Daoy (cell line): ENCODE data around the gene EVI5L. TPM values are rescaled to one million over a fixed set of nuclear protein-coding genes. Genes with fewer than 3 reads are reported as not detected.

Experiments used
- DNase-seq: peaks from one replicate; pipeline ENCODE4 v3.0.0-alpha.2; 2015; ENCODE audit warnings: low read depth
- total RNA-seq: library from RNA; depleted of rRNA; stranded (reverse); fragments of >200 nt; shearing (Covaris generic); gene quantifications from 2 replicates; pipeline ENCODE4 v1.2.3, GENCODE V29; 2014

Gene EVI5L
- total RNA-seq, 1 experiment from 2014 or later, result 9.3 TPM

DNA sequence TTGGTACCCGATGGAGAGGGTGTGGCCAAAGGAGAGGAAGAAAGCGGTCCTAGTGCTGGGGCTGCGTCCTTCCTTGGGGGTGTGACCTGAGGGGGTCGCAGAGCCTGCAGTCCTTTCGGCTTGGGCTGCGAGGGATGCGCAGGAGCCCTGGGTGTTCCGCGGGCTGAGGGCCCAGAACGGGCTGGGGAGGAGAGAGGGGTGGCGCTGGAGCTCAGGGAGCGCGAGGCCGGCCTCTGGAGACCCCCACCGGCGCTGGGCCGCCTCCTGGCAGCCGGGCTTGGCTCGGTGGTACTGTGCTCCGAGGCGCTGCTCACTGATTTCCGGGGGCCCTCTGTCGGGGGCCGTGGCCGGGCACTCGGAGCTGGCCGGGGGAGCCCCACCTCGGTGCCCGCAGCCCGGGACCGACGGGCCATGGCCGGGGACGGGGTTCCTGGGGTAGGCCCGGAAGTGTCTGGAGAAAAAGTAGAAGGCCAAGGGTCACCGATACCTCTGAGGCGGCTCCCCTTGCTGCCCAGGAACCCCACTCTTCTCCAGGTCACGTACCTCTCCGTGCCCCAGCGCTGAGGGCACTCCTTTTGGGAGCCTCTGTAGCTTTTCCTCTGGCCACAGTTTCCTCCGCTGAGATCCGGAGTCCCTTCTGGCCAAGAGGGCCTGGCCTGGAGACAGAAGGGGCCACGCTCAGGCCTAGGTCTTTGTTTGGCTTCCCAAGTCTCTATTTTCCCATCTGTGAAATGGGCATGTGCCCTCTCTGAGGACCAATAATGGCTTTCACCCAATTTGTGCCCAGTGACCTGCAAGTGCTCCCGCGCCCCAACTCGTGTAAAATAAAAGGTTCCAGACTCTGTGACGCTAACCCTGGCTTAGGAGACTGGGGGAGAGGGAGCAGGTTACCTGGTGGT is 42.5 kb downstream of the EVI5L start:
- DNase-seq, result no peak

DNA sequence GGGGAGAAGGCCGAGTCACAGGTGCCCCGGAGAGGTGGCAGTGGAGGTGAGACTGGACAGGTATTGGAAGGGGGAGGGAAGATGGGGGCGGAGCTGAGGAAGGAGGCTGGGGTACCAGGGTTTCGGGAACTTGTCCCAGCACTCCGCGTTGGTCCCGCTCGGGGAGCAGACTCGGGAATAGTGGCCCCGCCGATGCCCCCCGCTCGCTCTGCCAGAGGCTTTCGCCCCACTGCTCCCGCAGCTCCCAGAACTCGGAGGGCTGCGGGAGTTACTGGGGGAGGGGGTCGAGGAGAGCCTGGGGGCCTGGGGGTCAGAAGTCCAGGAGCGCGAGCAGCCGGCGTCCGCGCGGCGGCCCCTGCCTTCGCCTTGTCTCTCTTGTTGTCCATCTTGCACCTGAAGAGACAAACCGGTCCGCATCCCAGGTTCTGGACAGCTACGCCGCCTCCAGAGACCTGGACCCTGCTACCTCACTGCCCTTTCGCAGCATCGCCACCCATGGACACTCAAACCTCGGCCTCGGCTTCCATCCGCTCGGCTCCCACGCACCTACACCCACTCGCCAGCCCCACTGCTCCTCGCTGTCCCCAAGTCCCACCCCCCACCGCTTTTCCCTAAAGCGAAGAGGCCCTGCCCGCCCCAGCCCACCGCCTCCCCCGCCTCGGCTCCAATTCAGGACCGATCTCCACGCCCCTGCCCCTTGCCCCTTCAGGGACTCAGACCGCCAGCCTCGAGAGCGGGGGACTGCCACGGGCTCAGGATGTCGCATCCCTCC is 43.5 kb downstream of the EVI5L start:
- DNase-seq, result no peak

DNA sequence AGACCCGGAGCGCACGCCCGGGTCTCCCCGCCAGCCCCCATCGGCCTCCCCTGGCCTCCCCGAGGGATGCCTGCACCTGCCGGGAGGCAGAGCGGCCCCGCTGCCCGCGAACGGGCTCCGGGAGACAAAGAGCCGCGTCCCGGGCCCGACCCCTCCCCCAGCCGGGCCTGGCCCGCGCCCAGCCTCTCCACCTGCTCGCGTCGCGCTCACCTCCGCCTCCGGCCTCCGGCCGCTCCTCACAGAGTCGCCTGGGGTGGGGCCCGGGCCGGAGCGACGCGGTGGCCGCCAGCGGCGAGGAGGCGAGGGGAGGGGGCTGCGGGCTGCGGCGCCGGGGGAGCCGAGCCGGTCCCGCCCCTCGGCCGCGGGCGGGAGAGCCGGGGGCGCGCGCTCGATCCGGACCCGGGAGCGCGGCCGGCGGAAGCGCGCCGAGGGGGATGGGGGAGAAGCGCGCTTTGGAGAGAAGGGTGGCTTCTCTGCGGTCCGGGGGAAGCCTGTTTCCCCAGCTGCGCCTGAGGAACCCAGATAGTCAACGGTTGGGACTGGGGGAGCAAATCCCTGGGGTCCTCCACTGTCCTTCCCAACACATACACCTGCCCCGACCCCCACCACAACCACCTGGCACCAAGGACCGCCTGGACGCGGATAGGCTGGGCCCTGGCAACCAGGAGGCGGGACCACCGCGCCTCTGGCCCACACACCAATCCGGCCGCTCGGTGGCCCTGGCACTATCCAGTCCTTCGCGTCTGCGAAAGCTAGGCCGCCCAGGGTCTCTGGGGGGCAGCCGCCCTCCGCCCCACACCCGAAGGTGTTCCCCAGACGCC is 44.3 kb downstream of the EVI5L start, which contains the start of gene PRR36:
Gene PRR36, minus strand, starts transcription at position 315 of the 821 bp plus-strand sequence. CDS start 701 bp downstream, outside the sequence.
- peak; percentile 74 for DNase-seq

DNA sequence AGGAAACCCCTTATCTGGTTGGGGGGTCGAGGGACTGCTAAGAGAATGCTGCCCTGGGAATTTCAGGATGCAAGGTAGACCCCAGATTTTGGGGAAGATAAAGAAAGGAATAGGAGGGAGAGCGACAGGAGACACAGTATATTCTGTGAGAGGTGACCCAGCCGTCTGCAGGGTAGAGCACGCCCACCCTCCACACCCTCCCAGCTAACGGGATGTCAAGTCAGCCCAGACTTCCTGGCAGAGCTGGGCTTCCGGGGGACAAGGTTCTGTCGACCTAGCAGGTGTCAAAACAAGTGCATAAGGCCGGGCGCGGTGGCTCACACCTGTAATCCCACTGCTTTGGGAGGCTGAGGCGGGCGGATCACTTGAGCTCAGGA is 44.9 kb downstream of the EVI5L start:
- no peak for DNase-seq

DNA sequence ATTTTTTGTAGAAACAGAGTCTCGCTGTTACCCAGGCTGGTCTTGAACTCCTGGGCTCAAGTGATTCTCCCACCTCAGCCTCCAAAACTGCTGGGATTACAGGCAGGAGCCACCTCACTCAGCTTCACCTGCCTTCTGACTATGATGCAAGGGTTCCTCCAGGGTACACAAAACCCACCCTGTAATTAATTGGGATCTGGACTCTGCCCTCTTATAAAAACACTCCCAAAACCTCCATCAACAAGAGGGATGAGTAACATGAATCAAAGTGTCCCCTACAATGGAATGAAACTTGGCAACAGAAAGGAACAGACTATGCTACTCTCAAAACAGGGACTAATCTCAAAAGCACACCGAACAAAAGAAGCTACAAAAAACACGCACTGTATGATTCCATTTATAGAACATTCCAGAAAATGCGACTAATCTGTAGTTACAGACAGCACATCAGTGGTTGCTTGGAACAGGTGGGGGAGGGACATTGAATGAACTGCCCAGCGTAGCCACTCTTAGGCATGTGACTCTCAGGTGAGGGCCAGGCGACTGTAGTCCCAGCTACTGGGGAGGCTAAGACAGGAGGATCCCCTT is 47.3 kb downstream of the EVI5L start:
- no peak for DNase-seq

DNA sequence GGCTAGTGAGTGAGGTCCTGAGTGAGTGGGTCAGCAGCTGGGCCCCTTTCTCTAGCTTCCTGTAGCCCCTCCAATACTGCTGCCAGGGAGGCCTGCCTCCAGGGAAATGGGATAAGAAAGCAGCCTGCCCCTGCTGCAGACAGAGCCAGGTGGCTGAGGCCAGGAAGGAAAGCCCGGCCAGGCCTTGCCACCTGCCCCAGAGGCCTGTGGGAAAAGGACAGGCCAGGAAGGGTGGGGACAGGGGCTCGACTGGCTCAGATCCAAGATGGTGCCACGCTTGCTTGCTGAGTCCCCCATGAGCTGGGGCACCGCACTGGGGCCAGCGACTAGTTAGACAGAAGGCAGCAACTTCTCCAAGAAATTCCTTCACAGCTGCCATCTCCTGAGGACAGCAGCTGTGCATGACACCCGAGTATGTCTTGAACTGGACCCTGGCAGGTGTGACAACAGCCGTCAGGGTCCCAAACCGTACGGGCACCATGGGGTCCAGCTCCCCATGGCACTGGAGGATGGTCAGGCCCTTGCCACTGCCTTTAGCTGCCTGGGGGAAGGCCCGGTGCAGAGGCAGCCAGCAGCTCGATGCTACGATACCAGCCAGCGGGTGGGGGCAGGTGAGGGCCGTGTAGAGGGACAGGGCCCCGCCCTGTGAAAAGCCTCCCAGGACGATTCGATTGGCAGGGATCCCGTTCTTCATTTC is 49.2 kb downstream of the EVI5L start:
- no peak for DNase-seq

DNA sequence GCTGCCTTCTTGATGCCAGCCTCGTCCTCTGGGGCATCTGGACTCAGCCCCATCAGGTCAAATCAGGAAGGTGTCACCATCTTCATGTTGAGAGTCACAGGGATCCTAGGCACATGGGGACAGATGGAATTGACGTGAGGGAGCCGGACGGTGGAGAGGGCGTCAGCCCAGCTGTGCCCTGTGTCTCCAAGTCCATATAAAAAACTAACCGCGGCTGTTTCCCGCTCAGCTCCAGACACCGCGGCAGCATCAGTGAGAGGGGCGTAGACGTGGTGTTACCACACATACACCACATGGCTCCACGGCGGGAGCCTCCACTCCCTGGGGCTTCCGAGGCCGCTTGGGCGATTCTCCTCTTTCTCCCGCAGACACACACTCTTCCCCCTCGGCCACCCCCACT is 49.8 kb downstream of the EVI5L start:
- DNase-seq, result no peak

DNA sequence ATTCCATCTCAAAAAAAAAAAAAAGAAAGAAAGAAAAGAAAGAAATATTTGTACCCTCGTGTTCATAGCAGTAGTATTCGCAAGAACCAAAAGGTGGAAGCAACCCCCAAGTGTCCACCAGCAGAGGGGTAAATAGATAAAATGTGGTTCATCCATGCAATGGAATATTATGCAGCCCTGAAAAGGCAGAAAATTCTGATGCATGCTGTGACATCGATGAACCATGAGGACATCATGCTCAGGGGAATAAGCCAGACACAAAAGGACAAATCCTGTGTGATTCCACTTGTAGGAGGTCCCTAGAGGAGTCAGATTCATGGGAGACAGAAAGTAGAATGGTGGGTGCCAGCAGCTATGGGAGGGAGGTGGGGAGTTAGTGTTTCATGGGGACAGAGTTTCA is 51.9 kb downstream of the EVI5L start:
- DNase-seq, result no peak

DNA sequence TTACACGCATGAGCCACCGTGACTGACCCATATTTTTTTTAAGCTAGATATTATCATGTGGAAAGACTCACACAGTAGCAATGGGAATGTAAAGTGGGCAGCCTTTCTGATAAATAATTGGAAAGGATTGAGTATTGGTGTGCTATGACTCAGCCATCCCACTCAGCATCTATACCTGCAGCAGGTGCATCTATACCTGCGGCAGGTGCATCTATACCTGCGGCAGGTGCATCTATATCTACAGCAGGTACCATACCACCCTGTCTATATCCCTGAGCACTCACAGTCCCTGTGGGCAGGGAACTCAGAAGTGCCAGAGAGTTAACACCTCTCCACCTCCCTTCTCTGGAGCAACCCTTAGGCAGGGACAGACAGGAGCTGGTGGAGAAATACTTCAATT is 53.1 kb downstream of the EVI5L start:
- DNase-seq, result no peak

DNA sequence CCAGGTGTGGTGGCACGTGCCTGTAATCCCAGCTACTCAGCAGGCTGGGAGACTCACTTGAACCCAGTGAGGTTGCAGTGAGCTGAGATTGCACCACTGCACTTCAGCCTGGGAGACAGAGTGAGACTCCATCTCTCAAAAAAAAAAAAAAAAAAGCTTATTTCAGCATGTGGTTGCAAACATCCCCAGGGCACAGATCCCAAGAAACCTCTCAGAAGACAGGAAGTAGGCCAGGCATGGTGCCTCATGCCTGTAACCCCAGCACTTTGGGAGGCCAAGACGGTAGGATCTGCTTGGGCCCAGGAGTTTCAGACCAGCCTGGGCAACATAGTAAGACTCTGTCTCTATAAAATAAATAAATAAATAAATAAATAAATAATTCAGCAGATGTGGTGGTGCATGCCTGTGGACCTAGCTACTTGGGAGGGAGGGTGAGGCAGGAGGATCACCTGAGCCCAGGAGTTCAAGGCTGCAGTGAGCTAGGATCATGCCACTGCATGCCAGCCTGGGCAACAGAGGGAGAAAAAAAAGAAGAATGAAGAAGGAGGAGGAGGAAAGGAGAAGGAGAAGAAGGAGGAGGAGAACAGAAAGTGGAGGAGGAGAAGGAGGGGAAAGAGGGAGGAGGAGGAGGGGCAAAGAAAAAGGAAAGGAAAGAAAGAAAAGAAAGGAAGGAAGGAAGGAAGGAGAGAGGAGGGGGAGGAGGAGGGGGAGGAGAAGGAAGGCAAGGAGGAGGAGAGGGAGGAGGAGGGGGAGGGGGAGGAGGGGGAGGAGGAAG is 54.0 kb downstream of the EVI5L start:
- DNase-seq, result peak; percentile 58

DNA sequence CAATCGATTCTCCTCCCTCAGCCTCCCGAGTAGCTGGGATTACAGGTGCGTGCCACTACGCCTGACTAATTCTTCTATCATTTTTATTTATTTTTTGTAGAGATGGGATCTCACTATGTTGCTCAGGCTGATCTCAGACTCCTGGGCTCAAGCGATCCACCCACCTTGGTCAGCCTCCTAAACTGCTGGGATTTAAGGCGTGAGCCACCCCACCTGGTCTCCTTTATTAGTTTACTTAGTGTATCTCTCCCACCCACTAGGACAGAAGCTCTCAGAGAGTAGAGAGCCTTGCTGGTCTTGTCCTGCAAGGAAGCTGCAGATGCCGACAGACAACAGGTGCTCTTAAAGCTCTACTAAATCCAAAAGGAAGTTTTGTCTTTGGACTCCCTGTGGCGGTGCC is 55.8 kb downstream of the EVI5L start:
- no peak for DNase-seq

DNA sequence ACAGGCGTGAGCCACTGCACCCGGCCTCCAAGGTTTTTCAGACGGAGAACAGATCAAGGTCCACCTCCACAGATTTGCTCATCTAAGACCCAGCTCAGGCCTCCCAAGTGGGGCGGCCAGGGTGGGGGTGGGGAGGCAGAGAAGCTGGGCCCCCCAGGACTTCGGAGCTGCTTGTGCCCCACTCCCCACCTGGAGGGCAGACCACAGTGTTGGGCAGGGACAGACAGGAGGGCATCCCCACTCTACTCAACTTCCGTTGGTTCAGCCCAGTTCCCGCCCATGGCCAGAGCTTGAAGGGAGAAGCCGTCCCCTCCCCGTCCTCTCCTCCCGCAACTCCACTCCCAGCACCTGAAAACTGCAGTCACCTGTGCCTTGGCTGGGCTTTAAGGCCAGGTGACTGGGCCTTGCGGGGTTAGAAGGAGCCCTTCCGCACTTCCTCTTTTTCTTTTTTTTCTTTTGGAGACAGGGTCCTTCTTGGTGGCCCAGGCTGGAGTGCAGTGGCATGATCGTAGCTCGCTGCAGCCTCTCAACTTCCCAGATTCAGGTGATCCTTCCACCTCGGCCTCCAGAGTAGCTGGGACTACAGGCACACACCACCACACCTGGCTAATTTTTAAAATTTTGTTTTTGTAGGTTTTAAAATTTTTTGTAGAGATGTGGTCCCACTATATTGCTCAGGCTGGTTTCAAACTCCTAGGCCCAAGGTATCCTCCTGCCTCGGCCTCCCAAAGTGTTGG is 57.6 kb downstream of the EVI5L start:
- DNase-seq, result no peak

DNA sequence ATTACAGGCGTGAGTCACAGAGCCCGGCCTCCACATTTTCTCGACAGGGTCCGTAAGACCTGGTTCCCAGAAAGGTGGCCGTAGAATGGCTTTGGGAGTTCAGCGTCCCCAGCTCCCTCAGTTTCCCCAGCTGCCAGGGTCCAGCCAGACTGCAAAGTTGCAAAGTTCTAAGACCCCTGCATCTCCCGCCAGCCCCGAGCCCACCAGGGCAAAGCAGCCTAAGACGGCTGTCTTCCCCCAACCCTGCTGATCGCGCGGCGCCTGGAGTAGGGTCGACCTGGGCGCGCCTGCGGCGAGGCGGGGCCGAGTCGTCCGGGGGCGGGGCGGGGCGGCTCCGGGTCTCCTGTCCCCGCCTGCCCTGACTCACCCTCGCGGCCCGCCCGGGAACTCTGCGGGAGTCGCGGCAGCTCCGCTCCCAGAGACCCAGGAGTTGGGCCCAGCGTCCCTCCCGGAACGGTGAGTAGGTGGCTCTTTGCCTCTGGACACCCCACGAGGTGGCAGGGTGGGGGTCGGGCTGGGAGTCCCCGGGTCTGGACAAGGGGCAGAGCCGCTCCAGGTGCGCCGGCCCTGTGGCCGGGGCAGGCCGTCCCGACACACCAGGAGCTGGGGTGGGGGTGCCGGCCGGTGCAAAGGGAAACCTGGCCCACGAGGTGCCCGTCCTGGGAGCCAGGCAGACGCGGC is 58.3 kb downstream of the EVI5L start, which contains the start of gene LRRC8E:
Gene LRRC8E, plus strand, starts transcription at position 366 of the 681 bp plus-strand sequence. CDS start 7,094 bp downstream, outside the sequence.
- peak; percentile 94 for DNase-seq

DNA sequence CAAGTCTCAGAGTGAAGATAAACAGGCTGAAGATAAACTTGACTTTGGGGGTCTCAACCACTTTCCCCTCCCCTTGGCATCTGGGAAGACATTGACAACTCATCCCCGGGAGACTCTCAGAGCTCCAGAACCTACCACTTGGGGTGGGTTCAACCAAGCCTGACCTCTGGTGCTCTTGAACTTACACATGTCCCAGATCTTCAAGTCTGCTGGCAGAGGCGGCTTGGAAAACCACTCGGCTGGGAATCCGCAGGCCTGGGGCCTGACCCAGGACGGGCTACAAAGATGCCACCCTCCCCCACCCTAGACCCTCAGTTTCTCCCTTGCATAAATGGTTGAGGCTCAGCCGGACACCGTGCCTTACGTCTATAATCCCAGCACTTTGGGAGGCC is 58.8 kb downstream of the EVI5L start:
- DNase-seq, result no peak

DNA sequence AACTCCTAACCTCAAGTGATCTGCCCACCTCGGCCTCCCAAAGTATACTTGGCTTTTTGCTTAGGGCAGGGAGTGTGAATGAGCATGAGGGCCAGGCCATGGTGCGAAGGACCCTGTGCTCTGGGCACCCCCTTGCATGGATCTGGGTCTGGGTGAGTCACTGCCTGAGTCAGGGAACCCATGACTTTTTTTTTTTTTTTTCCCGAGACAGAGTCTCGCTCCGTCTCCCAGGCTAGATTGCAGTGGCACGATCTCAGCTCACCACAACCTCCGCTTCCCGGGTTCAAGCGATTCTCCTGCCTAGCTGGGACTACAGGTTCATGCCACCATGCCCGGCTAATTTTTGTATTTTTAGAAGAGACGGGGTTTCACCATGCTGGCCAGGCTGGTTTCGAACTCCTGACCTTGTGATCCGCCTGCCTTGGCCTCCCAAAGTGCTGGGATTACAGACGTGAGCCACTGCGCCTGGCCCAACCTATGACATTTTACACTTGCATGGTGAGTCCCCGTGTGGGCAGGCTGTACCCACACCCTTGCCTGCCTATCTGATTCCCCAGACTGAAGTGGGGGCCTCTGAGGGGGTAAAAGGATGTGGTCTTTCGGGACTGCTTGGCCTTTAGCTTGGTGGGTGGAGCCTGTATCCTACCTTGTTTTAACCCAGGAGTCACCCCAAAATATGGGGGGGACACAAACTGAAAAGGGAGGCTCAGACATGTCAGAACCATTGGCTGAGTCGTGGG is 63.5 kb downstream of the EVI5L start:
- DNase-seq, result peak; percentile 88

DNA sequence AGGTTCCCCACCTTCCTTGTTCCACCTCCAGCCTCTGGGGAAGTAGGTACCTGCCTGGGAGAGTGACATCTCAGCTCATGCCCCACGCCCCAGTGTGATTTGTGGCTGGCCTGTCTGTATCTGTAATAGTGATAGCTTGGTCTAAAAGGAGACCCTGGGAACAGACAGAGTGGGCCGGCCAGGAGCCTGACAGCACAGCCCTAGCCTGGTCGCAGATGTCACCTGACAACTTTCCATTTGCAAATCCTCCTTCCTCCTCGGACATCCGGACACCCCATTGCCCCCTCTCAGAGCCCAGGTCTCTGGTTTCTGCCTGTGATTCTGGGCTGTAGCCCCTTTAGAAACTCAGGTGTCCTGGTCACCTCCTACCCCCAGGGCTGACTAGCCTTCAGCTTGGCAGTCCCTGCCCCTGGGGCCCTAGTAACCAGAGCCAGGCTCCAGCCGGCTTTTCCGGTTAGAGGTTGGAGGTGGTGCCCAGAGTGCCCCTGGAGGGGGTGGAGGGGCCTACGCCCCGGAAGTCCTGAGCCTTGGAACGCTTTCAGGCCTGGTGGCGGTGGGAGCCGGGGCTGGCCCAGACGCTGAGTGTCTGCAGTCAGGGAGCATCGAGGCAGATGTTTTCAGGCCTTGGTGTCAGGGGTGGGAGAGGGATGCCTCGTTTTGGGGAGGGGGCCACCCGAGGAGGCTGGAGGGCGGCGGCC is 64.7 kb downstream of the EVI5L start:
- no peak for DNase-seq

DNA sequence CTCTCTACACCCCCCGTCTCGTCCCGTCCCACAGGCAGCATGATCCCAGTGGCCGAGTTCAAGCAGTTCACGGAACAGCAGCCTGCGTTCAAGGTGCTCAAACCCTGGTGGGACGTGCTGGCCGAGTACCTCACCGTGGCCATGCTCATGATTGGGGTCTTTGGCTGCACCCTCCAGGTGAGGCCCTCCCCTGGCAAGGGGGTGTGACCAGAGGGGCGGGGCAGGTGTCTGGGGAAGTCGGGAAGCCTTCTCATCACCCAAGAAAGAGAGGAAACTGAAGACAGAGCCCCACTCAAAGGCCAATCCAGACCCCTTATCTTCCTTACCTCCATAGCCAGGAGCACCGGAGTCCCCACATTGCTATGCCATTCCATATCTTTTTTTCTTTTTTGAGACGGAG is 65.5 kb downstream of the EVI5L start:
- no peak for DNase-seq
